ENCODE measurements around the gene TNP2.

Gene TNP2

DNA sequence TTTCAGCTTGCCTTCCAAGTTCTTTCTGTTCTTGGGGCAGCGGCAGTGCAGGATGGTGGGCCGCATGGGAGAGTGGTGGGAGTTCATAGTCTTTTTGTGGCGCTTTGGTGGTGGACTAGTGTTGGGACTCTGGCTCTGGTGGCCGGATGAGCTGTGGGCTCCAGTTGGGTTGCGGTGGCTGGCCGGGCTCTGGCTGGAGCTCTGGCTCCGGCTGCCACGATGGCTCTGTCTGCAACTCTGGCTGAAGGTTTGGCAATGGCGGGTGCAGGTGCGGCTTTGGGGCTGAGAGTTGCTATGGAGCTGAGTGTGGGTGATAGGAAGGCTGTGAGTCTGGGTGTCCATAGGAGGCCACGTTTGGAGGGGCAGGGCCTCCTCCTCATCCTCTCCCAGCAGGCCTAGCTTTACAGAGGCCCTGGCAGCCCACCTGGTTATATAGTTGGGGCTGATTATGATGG lies at the start of gene TNP2:
Gene TNP2 (minus strand): TSS at position 405 of the 455 bp plus-strand sequence. CDS start 63 bp downstream, at position 342.
- no peak for DNase-seq

DNA sequence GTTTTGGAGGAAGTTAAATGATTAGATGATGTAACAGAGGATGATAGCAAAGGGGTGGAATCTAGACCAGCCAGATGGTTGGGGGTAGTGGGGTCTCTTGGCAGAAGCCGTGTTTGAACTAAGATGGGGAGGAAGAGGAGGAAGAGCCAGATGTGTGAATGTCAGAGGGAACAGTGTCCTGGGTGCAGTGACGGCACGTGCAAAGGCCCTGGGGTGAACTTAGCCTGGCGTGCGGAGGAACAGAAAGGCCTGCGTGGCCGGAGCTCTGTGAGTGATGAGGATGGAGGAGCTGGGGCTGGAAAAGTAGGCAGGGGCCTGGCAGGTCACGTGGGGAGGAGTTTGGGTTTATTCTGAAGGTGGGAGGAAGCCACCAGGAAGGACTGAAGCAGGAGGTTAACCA lies 49.7 kb upstream of the TNP2 start:
- DNase-seq: no peak

DNA sequence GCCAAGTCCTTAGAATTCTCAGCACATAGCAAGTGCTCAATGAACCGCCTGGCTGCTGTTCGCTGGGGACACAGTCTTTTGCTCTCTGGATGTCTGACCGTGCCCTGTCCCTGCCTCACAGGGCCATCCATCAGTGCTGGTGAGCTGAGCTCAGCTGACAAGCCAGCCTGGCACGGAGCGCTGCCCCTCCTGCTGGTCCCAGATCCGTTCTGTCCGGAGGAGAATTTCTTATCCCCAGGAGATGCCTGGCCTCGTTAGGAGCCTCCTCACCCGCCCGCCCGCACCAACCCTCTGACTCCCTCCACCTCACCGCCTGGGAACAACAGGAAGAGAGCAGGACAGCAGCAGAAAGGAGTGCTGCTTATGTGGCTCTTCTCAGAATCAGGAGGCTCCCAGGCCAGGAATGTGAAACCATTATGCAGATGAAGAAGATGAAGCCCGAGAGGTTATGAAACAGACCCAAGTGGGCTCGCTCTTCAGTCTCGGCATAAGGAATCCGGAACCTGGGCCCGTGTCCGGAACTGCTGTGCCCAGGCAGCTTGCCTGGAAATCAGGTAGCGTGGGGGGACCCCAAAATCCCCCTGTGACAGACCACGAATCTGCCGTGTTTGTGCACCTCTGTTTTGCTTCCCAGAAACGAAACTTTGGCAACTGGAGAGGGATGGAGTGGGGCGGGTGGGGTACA lies 47.3 kb upstream of the TNP2 start:
- DNase-seq: no peak

DNA sequence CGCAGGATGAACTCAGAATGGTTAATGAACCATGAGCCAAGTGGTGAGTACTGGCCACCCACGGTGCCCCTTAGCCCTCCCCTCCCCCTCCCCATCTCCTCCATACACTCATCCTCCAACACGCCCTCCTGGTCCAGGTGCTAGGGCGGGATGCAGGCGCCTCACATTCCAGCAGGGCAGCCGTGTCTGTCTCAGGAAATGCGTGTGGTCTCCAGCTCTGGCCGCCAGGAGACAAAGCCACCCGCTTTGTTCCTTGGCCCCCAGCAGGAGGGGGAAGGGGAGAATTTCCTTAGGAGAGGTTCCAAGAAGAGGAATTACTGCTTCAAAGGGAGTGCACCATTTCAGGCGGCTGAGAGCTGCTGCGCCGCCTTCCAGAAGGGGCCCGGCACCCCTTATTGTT lies 46.4 kb upstream of the TNP2 start:
- no peak for DNase-seq

DNA sequence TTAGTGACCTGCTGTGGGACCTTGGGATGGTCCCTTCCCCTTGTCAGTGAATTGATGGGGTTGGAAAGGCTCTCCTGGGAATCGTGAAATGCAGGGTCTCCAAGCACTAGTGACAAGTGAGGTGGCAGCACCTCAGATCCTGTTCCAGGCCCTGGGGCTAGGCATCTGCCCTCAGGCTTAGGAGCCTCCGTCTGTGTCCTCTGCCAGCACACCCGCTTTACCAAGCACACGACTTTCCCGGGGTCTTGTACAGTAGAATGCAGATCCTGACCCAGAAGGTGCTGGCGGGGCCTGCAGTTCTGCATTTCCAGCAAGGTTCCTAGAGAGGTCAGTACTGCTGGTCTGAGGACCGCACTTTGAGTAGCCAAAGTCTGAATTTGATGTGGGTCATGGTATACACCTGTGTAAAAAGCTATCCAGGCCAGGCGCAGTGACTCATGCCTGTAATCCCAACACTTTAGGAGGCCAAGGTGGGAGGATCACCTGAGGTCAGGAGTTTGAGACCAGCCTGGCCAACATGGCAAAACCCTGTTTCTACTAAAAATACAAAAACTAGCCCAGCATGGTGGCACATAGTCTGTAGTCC lies 45.3 kb upstream of the TNP2 start:
- DNase-seq: no peak

DNA sequence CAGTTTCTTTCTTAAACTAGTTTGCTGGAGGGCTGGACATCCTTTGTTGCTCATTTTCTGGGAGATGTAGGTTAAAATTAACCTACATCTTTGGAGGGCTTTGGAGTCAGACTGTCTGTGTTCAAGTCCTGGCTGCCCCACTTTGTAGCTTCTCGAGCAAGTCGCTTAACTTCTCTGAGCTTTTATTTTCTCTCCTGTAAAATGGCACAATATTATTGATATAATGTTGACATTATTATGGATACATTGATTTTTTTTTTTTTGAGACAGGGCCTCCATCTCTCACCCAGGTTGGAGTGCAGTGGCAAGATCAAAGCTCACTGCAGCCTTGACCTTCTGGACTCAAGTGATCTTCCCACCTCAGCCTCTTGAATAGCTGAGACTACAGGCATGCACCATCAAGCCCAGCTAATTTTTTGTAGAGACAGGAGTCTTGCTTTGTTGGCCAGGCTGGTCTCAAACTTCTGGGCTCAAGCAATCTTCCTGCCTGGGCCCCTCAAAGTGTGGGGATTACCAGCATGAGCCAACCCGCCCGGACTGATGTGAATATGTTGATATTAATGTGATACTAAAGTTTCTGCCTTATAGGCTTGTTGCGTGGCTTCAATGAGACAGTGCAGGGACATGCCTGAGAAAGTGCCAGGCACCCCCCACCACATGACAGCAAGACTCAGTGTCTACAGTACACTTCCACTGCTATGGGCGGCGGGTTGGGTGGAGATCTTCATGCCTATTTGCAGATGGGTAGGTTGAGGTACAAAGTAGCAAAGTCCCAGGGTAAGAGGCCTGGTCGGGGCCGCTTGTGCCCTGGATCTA lies 44.6 kb upstream of the TNP2 start:
- no peak for DNase-seq

DNA sequence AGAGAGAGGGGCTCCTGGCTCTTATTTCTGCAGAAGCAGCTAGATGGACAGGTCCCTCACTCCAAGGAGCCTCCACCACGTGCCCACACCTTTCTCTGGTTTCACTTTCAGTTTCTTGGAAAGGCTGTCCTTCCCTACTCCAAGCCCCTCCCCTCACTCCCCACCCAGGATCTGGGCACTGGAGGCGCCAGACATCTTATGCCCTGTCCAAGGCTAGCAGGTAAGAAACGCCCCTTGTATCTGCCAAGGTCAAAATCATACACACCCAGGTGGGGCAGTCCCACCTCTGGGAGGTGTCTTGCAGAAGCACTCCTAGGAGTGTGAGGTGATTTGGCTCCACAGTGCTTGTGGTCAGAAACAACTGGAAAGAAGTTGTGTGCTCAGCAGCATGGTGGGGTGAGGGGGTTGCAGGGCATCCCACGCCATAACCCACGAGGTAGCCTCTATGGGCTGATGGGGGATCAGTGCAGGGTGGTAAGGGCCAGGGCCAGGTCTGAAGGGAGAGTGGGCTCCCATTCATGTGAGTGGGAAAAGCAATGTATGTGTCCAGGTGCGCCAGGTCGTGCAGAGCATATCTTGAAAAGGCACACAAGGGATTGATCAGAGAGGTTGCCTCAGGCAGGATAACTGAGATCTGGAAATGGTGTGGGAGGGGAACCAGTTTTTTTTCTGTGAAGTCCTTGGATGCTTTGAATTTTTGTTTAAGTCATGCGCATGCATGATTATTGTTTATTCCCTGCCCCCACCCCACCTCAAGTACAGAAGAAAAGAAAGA lies 43.8 kb upstream of the TNP2 start:
- DNase-seq: peak; percentile 12 to 48 (median 40)

DNA sequence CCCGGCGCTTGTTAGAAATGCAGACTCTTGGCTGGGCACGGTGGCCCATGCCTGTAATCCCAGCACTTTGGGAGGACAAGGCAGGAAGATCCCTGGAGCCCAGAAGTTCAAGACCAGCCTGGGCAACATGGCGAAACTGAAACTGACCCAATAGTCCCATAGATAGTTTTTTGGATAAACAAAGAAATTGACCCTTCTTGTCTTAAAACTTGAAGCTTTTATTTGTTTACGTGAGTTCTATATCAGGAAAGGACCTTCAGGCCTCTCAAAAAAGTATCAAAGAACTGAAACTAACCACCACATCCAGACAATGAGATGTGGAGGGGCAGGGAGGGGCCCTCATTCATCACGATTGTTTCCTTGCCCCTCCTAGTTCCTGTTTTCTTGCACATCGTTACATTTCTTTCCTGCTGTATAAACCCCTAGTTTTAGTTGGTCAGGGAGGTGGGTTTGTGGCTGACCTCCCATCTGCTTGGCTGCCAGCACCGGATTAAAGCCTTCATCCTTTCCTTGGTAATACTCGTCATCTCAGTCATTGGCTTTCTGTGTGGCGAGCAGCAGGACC lies 42.0 kb upstream of the TNP2 start:
- peak; percentile 26 to 46 (median 37) for DNase-seq

DNA sequence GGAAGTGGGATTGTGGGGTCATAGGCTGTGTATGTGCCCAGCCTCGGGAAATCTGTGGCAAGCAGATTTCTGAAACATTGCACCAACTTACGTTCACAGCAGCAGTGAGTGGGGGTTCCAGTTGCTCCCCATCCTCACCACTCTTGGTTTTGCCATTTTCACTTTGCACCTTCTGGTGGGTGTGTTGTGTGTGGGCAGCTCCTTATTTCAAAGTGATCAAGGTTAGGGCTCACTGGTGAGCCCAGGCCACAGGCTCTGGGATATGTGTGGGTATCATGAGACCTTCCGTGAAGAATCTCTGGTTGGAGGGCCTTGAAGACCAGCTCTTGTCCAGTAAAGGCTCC lies 41.5 kb upstream of the TNP2 start:
- DNase-seq: no peak

DNA sequence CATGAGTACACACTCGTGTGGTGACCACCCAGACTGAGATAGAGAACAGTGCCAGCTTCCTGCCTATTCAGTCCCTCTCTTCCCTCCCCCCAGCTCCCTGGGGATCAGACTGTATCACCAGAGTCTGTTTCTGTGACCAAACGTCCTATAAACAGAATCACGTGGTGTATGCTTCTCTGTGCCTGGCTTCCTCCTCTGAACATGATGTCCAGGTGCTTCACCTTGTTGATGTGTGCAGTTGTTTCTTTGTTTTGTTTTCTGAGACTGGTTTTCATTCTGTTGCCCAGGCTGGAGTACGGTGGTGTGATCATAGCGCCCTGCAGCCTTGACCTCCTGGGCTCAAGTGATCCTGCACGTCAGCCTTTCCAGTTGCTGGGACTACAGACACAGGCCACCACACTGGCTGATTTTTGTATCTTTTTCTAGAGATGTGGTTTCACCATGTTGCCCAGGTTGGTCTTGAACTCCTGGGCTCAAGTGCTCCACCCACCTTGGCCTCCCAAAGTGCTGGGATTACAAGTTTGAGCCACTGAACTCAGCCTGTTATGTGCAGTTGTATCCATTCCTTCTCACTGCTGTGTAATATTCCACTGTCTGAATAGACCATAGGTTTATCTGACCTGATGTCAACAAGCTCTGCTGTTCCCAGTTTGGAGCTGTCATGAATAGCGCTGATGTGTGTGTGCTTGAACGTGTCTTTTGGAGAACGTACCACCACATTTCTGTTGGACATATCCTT lies 40.9 kb upstream of the TNP2 start:
- DNase-seq: no peak

DNA sequence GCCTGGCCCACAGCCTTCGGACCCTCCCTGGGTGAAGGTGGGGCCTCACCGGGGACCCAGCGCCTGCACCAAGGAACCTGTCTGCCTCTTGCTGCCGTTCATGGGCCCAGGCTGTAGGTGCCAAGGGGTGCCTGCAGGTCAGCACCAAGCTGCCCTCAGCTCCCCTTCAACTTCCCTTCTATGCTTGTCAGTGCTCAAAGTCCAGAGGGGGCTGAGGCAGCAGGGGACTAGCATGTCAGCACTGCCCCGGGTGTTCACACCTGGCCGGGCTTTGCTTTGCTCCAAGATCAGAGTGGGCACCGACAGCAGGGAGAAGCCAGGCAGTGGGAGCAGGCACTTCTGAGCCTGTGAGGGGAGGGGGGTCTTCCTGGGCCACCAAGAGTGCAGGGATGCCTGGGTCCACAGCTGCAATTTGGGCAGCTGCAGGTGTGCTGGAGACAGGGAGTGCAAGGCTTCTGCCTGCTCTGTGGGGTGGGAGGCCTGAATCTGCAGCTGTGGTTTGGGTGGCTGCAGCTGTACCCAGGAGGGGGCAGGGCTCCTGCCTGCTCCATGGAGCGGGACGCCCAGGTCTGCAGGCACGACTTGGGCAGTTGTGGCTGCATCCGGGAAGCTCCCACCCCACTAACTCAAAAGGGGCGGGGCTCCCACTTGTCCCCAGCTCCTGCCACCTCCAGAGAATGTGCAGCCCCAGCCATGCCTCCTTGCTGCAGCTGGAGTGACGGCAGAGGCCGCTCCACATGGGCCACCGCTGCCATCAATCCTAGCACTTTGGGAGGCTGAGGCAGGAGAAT lies 39.6 kb upstream of the TNP2 start:
- no peak for DNase-seq

DNA sequence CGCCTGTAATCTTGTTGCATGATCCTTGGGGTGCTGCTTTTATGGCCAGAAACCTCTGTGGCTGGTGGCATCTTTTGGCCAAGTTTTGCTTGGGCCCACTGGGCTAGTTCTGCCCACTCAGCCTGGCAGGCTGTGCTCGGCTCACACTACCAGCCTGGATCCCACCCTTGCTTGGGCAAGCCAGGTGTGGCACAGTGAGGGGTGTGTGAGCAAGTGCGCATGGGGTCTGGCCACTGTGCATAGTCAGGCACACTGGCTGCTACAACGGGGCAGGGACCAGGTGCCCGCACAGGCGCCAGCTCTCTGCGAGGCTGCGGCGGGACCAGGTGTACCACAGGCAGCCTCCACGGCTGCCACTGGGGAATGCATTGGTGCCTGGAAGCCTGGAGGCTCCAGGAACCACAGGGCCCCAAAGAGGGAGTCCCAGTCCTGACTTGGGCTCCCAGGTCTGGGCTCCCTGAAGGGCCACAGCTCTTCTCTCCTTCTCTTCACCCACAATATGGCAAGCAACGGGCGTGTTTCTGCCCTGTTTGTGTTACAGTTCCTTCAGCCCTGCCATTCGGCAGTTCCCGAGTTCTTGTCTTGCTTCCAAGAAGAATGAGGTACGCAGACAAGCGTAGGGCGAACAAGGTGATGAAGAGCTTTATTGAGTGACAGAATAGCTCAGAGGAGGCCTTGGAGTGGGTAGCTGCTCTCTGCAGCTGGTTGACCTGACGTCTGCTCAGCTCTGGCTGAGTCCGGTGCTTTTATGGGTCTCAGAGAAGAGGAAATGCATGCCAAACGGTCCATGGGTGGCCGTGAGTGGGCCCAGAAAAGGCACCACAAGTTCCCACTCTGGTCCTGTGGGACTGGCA lies 38.7 kb upstream of the TNP2 start:
- DNase-seq: no peak

DNA sequence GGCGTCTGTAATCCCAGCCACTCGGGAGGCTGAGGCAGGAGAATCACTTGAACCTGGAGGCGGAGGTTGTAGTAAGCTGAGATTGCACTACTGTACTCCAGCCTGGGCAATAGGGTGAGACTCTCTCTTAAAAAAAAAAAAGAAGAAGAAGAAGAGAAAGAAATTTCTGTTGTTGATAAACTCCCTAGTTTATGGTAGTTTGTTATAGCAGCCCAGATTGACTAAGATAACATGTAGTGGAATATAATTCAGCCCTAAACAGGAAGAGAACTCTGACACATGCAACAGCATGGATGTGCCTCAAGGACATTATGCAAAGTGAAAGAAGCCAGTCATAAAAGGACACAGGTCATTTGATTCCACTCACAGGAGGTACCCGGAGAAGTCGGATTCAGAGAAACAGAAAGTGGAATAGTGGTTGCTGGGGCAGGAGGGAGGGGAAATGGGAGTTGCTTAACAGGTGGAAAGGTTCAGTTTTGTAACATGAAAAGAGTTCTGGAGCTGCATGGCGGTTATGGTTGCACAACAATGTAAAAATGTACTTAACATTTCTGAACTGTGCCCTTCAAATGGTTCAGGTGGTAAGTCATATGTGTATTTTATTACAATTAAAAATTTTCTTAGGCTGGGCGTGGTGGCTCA lies 38.0 kb upstream of the TNP2 start:
- DNase-seq: peak; percentile 58 to 77 (median 64)

DNA sequence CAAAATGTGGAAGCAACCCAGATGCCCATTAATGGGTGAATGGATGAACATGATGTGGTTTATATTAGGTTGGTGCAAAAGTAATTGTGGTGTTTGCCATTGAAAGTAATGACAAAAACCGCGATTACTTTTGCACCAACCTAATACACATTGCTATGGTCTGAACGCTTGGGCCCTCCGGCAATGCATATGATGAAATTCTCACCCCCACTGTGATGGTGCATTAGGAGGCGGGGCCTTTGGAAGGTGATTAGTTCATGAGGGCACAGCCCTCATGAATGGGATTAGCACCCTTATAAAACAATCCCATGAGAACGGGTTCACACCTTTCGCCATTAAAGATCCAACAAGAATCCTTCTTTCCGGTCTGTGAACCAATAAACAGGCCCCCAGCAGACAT lies 37.3 kb upstream of the TNP2 start:
- DNase-seq: no peak

DNA sequence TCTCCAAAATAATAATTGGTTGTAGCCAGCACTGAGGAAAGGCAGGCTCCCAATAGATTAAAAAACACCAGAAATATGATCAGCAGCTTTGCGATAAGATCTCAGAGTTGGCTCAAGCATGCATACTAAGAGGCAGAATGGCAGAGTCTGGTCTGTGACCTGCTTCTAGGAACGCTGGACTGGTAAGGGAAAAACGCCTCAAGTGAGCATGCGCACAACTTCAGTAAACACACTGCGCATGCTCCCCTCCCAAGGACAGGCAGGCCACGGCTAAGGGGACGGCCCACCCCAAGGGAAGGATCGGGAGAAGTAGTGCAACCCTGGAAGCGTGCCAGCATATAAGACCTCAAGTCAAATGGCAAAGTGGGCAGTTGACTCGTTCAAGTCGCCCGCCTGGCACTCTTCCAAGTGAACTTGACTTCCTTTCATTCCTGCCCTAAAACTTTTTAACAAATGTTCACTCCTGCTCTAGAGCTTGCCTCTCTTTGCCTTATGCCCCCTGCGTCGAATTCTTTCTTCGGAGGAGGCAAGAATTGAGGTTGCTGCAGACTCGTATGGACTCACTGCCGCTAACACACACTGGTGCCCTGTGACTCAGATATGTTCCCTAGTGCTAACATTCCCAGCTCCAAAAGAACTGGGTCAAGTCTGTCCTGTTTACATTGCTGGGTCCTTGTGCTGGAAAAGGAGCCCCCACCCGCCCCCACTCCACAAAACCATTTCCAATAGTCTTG lies 34.4 kb upstream of the TNP2 start:
- no peak for DNase-seq

DNA sequence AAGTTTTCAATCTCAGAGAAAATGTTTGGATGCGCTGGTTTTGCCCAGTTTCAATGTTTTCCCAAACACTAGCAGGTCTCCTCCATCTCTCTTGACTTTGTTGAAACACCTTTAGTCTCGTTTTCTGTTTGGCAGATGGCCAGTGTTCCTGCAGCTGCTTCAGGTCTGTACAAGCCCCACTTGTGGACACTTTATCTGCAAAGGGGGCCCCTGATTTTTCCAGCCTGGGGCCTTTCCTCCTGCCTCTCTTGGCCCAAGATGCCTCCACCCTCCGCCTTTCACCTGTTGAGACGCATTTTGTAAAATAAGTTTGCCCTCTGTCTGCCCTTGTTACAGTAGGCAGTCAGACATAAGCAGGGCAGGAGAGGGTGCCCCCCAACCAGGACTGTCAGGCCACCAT lies 33.9 kb upstream of the TNP2 start:
- no peak for DNase-seq

DNA sequence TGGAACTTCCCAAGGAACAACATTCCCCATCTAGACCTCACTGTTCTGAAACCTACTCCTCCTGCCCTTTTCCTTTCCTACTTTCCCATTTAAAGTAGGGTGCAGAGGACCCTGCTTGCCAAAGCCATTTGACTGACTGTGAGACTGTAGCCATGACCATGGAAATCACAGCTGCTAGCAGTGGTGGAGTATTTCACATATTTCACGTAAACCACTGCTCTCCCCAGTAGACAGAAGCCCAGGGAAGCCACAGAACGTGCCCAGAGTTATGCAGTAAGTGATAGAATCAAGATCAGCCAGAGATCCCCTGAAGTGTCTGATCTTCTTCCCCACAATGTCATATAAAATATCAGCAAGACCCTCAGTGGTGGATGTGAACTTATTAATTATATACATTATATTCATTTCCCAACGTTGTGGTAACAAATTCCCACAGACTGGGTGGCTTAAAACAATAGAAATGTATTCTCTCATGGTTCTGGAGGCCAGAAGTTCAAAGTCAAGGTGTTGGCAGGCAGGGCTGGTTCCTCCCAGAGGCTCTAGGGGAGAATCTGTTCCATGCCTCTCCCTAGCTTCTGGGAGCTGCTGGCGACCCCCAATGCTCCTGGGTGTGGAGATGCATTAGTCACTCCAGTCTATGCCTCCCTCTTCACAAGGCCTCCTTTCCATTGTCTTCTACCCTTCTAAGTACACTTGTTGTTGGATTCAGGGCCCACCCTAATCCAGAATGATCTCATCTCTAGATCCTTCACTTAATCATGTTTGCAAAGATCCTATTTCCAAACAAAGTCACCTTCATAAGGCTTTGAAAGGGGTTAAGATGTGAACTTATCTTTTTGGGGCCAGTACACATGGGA lies 32.7 kb upstream of the TNP2 start:
- DNase-seq: no peak

DNA sequence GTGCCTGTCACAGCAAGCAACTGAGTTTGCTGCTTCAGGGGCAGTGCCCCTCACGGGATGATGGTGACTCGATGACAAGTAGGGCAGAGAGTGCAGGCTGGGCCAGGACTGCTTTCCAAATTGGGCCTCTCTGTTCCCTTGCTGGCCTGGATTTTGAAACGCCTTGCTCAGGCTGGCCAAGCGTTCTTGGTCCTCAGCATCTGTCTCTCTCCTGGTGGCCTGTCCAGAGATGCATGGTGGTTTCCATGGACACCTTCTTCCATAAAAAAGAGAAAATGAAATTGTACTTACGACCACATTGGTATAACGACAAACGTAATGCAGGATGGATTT lies 31.4 kb upstream of the TNP2 start:
- no peak for DNase-seq

Data from suppressor macrophage treated with lipopolysaccharide for 1 hour (primary cell).